ENCODE data around the gene USP17L18.
"Not testable (repeated sequence)": the region's sequence is repeated elsewhere in the genome, so short reads cannot be mapped to it uniquely, and the experiment has no call there.

The USP17L18 gene, protein sequence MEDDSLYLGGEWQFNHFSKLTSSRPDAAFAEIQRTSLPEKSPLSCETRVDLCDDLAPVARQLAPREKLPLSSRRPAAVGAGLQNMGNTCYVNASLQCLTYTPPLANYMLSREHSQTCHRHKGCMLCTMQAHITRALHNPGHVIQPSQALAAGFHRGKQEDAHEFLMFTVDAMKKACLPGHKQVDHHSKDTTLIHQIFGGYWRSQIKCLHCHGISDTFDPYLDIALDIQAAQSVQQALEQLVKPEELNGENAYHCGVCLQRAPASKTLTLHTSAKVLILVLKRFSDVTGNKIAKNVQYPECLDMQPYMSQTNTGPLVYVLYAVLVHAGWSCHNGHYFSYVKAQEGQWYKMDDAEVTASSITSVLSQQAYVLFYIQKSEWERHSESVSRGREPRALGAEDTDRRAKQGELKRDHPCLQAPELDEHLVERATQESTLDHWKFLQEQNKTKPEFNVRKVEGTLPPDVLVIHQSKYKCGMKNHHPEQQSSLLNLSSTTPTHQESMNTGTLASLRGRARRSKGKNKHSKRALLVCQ

GRCh38 chr4:9247953-9248680, at the start of gene USP17L18:
Gene USP17L18, plus strand, starts transcription at chr4:9248630. Its CDS starts 0 bp downstream, at chr4:9248630.
- DNase-seq, result not testable (repeated sequence)

GRCh38 chr4:9210357-9210756, 38.1 kb upstream of the USP17L18 start, which contains the start of gene USP17L10:
Gene USP17L10, plus strand, starts transcription at chr4:9210657. Its CDS starts 0 bp downstream, at chr4:9210657.
- not testable (repeated sequence) for DNase-seq

GRCh38 chr4:9214701-9215100, 33.7 kb upstream of the USP17L18 start:
- not testable (repeated sequence) for DNase-seq

GRCh38 chr4:9215105-9215504, 33.3 kb upstream of the USP17L18 start, which contains the start of gene USP17L11:
Gene USP17L11, plus strand, starts transcription at chr4:9215405. Its CDS starts 0 bp downstream, at chr4:9215405.
- DNase-seq, result not testable (repeated sequence)

DNA sequence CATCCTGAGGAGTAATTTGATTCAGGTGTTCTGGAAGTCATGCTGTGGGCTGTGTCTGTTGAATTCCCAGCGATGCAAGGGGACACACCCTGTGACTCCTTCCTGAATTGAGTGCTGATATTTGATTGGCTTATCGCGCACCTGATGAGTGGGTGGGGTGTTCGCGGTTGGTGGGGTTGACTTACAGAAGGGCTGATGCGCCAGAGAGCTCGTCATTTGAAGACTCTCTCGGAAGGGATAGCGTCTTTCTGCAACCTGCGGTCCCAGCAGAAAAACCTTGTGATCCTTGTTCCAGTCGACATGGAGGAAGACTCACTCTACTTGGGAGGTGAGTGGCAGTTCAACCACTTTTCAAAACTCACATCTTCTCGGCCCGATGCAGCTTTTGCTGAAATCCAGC, 28.6 kb upstream of the USP17L18 start, which contains the start of gene USP17L12:
USP17L12 (plus strand) TSS at position 301 of the 400 bp plus-strand sequence; CDS start at position 301, 0 bp downstream.
- not testable (repeated sequence) for DNase-seq

DNA sequence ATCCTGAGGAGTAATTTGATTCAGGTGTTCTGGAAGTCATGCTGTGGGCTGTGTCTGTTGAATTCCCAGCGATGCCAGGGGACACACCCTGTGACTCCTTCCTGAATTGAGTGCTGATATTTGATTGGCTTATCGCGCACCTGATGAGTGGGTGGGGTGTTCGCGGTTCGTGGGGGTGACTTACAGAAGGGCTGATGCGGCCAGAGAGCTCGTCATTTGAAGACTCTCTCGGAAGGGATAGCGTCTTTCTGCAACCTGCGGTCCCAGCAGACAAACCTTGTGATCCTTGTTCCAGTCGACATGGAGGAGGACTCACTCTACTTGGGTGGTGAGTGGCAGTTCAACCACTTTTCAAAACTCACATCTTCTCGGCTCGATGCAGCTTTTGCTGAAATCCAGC, 23.8 kb upstream of the USP17L18 start, which contains the start of gene USP17L13:
USP17L13 (plus strand) TSS at position 301 of the 400 bp plus-strand sequence; CDS start at position 301, 0 bp downstream.
- DNase-seq, result not testable (repeated sequence)

DNA sequence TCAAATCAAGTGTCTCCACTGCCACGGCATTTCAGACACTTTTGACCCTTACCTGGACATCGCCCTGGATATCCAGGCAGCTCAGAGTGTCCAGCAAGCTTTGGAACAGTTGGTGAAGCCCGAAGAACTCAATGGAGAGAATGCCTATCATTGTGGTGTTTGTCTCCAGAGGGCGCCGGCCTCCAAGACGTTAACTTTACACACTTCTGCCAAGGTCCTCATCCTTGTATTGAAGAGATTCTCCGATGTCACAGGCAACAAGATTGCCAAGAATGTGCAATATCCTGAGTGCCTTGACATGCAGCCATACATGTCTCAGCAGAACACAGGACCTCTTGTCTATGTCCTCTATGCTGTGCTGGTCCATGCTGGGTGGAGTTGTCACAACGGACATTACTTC, 18.2 kb upstream of the USP17L18 start:
- DNase-seq, result not testable (repeated sequence)

- DNase-seq, result not testable (repeated sequence)
Measured at GRCh38 chr4:9234085-9234484, 14.3 kb upstream of the USP17L18 start, which contains the start of gene USP17L15. Gene USP17L15, plus strand, starts transcription at chr4:9234385. Its CDS starts 0 bp downstream, at chr4:9234385.

DNA sequence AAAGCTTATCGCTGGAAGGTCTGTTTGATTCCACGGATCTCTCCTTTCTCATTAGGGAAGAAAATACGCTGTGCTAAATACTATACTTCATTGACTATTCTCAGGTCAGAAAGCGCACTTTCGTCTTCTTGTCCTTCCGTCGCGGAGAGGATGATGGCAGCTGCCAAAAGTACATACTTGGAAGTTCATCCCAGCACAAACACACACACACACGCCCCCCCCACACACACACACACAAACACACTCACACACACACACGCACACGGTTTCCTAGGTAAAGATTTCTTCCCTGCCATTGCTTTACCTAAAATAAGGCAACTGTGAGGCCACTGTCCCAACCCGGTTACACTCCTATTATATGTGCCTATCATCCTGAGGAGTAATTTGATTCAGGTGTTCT, 10.0 kb upstream of the USP17L18 start:
- DNase-seq, result not testable (repeated sequence)

DNA sequence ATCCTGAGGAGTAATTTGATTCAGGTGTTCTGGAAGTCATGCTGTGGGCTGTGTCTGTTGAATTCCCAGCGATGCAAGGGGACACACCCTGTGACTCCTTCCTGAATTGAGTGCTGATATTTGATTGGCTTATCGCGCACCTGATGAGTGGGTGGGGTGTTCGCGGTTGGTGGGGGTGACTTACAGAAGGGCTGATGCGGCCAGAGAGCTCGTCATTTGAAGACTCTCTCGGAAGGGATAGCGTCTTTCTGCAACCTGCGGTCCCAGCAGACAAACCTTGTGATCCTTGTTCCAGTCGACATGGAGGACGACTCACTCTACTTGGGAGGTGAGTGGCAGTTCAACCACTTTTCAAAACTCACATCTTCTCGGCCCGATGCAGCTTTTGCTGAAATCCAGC, 4.9 kb upstream of the USP17L18 start, which contains the start of gene USP17L17:
USP17L17 (plus strand) TSS at position 301 of the 400 bp plus-strand sequence; CDS start at position 301, 0 bp downstream.
- DNase-seq, result not testable (repeated sequence)

DNA sequence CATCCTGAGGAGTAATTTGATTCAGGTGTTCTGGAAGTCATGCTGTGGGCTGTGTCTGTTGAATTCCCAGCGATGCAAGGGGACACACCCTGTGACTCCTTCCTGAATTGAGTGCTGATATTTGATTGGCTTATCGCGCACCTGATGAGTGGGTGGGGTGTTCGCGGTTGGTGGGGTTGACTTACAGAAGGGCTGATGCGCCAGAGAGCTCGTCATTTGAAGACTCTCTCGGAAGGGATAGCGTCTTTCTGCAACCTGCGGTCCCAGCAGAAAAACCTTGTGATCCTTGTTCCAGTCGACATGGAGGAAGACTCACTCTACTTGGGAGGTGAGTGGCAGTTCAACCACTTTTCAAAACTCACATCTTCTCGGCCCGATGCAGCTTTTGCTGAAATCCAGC, 4.6 kb downstream of the USP17L18 start, which contains the start of gene USP17L19:
USP17L19 (plus strand) TSS at position 301 of the 400 bp plus-strand sequence; CDS start at position 301, 0 bp downstream.
- not testable (repeated sequence) for DNase-seq

DNA sequence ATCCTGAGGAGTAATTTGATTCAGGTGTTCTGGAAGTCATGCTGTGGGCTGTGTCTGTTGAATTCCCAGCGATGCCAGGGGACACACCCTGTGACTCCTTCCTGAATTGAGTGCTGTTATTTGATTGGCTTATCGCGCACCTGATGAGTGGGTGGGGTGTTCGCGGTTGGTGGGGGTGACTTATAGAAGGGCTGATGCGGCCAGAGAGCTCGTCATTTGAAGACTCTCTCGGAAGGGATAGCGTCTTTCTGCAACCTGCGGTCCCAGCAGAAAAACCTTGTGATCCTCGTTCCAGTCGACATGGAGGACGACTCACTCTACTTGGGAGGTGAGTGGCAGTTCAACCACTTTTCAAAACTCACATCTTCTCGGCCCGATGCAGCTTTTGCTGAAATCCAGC, 9.4 kb downstream of the USP17L18 start, which contains the start of gene USP17L20:
USP17L20 (plus strand) TSS at position 301 of the 400 bp plus-strand sequence; CDS start at position 301, 0 bp downstream.
- not testable (repeated sequence) for DNase-seq

DNA sequence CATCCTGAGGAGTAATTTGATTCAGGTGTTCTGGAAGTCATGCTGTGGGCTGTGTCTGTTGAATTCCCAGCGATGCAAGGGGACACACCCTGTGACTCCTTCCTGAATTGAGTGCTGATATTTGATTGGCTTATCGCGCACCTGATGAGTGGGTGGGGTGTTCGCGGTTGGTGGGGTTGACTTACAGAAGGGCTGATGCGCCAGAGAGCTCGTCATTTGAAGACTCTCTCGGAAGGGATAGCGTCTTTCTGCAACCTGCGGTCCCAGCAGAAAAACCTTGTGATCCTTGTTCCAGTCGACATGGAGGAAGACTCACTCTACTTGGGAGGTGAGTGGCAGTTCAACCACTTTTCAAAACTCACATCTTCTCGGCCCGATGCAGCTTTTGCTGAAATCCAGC, 14.1 kb downstream of the USP17L18 start, which contains the start of gene USP17L21:
USP17L21 (plus strand) TSS at position 301 of the 400 bp plus-strand sequence; CDS start at position 301, 0 bp downstream.
- not testable (repeated sequence) for DNase-seq

- DNase-seq, result not testable (repeated sequence)
Measured at GRCh38 chr4:9267319-9267718, 18.9 kb downstream of the USP17L18 start, which contains the start of gene USP17L22. Gene USP17L22, plus strand, starts transcription at chr4:9267619. Its CDS starts 0 bp downstream, at chr4:9267619.

DNA sequence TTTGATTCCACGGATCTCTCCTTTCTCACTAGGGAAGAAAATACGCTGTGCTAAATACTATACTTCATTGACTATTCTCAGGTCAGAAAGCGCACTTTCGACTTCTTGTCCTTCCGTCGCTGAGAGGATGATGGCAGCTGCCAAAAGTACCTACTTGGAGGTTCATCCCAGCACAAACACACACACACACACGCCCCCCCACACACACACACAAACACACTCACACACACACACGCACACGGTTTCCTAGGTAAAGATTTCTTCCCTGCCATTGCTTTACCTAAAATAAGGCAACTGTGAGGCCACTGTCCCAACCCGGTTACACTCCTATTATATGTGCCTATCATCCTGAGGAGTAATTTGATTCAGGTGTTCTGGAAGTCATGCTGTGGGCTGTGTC, 23.3 kb downstream of the USP17L18 start:
- not testable (repeated sequence) for DNase-seq

All from CD4-positive, alpha-beta T cell treated with Interleukin-17A for 1 hour (primary cell).